ENCODE measurements around the gene ATRN.
"Not testable (repeated sequence)": the region's sequence is repeated elsewhere in the genome, so short reads cannot be mapped to it uniquely, and the experiment has no call there.

- TF ChIP-seq CTCF (IDR thresholded peaks at IDR 0.05; ENCODE audit: low read length); EZH2 (IDR thresholded peaks at IDR 0.05; ENCODE audit: borderline replicate concordance, low read length): not testable (repeated sequence)
Observed at GRCh38 chr20:3477003-3477860, 6.4 kb downstream of the ATRN start.

Data from OCI-LY1 (cell line).